Femur (tissue), 1 donor: ENCODE measurements around the gene DIRAS1.
A peak's percentile ranks its signal among the peaks of the same experiment; 100 is the strongest.

Experiments used
- DNase-seq: peaks from one replicate; pipeline ENCODE4 v3.0.0-alpha.2; 2017

Gene DIRAS1, protein sequence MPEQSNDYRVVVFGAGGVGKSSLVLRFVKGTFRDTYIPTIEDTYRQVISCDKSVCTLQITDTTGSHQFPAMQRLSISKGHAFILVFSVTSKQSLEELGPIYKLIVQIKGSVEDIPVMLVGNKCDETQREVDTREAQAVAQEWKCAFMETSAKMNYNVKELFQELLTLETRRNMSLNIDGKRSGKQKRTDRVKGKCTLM

DNA sequence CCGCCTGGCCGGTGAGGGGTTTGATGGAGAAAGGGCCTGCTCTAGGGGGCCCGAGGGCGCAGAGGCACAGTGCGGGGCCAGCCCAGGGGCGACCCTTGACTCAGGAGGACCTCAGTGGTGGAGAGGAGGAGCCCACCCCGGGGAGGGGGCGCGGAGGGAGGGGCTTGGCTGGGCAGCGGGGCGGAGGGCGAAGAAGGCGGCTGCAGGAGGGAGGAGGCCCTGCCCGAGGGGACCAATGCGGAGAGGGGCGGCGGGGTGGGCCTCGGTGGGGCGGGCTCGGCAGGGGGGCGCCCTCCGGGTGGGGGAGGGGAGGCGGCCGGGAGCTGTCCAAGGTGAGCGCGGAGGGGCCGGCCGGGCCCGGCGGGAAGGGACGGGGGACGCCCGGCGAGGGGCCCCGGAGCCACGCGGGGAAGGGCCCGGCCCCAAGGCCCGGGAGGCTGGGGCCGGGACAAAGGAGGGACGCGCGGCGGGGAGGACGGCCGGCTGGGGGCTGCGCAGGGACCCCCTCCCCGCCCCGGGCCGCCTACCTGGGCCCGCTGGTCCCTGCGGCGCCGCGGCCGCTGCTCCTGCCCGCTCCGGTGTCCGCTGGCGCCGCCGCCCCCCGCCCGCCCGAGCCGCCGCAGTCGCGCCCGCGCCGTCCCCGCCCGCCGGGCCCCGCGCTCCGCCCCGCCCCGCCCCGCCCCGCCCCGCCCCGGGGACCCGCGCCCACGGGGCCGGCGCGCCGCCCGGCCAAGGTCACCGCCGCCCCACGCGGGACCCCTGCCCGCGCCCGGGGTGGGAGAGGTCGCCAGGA is at the start of gene DIRAS1:
Gene DIRAS1 (minus strand): TSS at position 596 of the 793 bp plus-strand sequence. CDS start 3,566 bp downstream, outside the sequence.
- DNase-seq, result no peak

DNA sequence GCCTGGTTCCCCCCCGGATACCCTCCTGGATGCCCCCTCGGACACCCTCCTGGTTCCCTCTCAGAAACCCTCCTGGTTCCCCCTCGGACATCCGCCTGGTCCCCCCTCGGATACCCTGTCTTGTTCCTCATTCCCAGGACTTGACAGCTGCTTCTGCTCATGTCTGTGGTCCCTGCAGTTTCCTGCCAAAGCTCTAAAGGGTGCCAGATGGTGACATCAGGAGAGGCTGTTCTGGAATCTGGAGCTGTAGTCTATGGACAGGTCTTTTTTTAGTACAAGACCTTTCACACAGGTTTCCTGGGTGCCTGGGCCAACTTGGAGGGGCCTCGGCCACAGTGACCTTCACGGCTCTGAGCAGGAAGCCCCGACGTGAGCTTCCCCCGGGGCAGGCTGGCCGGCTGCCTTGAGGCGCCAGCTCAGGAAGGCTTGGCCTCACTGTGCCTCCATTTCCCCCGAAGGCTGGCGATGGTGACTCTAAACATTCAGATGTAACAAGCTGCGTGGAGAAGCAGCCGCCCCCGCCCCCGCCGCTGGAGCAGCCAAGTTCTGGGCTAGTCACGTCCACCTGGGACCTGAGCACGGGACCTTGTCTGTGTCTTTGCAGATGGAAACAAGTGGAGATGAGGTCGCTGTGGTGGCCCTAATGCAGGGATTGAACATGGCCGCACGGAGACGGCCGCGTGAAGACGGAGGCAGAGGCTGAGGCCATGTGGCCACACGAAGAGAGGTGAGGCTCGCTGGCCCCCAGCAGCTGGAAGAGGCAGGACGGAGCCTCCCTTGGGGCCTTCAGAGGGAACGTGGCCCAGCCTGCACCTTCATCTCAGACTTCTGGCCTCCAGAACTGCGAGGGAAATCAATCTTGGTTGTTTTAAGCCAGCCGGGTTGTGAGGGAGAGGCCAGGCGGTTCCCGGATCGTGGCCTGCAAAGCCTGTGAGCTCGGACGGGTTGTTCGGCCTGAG is 49.2 kb upstream of the DIRAS1 start:
- peak; percentile 79 for DNase-seq

DNA sequence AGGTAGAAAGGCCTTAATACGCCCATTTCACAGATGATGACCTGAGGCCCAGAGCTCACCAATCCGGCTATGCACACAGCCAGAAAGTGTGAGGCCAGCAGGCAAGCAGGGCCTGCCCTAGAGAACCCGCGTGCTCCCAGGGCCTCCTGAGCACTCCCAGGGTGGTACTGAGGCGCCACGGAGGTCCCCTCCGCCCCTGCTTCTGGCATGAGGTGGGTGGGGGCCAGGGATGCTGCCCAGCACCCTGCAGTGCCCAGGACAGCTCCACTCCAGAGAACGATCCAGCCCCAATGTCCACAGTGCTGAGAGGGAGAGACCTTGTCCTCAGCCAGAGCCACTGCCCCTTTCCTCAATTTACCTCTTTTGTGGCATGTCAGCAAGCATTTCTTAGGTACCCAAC is 48.0 kb upstream of the DIRAS1 start:
- DNase-seq, result no peak

- DNase-seq, result no peak
Measured at GRCh38 chr19:2768365-2769132, 47.4 kb upstream of the DIRAS1 start.

- no peak for DNase-seq
Measured at GRCh38 chr19:2767688-2768087, 46.5 kb upstream of the DIRAS1 start.

DNA sequence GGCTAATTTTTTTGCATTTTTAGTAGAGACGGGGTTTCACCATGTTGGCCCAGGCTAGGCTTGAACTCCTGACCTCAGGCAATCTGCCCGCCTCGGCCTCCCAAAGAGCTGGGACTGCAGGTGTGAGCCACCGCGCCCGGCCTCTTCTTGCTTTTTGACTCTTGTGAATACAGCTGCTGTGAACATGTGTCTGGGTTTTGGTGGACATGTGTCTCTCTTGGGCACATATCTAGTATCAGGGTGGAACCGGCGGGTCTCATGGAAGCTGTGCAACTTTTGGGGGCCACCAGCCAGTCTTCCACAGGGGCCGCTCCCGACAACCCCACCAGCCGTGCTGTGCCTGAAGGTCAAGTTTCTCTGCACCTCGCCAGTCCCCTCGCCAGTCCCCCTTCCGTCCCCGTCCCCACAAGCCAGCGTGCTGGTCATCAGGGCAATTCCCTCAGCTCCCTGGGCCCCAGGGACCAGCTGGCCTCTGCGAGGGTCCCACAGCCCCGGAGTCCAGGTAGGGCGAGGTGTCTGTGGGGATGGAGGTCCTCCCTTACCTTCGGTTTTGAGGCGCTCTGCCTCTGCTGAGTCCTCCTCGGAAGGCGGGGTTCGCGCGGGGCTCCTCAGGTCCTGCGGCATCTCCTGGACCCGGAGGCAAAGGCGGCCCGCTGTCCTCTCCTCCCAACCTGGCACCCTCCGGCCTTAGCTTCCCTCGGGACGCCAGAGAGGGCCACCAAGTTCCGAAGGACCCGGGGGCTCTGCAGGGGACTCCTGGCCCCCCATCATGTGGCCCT is 45.6 kb upstream of the DIRAS1 start:
- no peak for DNase-seq

GRCh38 chr19:2765376-2765775 is 44.2 kb upstream of the DIRAS1 start:
- no peak for DNase-seq

DNA sequence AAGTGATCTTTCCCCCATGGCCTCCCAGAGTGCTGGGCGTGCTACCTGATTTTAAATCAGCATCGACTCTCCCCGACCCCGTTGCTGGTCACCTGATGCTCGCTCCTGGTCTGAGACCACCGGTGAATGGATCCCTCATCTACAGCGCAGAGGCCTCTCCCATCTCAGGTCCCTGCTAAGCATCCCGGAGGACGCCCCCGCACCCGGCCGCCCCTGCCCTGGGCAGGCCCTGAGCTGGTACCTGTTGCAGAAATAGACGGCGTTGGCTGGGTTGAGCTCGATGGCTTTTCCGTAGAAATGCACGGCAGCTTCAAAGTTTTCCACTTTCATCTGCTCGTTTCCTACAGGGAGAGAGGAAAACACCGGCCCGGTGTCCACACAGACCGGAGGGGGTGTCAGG is 43.8 kb upstream of the DIRAS1 start:
- DNase-seq, result no peak

DNA sequence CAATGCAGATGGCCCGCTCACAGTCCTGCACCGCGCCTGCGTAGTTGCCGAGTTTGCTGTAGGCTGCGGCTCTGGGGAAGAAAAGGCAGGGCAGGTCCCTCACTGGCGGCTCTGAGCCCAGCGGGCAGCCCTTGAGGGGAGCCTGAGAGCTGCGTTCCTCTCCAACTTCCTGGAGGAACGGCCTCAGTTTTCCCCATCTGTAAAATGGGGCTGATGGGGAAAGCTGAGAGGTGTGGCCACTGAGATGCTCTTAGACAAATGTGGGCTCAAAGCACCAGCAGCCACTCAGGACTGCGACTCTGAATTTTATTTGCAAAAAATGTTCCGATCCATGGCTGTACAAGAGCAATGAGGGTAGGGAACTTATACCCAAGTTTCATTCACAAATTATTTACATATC is 42.5 kb upstream of the DIRAS1 start:
- no peak for DNase-seq

DNA sequence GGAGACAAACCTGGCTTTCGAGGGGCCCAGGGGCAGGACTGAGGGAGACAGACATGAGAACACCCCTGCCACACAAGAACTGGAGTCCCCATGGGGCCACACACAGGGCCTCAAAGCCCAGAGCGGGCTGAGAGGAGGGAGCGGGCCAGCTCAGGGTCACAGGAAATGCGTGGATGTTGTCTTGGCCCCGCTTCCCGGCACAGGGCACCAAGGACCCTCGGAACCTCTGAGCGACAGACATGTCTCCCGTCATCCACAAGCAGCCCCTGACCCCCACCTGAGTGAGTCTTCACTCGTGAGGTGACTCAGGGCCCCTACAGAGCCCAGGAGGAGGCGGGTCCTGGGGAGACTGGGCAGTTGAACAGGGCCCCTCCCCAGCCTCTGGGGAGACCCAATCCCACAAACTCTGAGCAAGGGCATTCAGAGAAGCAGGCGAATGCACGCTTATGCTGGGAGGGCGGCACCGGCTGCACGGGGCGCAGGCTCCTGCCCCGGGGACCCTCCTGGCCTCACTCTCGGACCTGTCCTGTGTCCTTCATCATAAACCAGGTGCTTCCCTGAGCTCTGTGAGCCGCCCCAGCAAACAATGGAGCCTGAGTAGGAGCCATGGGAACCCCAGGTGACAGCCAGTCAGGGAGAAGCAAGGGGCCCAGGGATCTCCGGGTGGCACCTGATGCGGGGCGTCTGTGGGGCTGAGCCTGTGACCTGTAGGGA is 41.8 kb upstream of the DIRAS1 start:
- no peak for DNase-seq

GRCh38 chr19:2761876-2762782 is 41.0 kb upstream of the DIRAS1 start:
- DNase-seq, result no peak

- no peak for DNase-seq
Measured at GRCh38 chr19:2761309-2761677, 40.1 kb upstream of the DIRAS1 start.

- DNase-seq, result no peak
Measured at GRCh38 chr19:2759965-2760364, 38.8 kb upstream of the DIRAS1 start.

DNA sequence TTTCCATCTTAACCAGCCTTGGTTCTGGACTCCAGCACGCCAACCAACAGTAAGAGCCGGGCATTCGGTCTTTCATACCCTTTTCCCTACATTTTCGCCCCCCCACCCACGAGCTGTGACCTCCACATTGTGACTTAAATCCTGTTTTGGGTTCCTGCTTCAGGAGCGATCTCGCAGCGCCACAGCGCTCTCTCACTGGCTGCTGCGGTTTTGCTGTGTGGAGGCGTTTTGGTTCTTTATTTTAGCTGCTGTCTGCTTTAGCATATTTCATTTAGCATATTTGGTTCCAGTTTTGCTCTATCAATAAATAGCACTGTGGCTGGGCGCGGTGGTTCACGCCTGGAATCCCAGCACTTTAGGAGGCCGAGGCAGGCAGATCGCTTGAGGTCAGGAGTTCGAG is 38.2 kb upstream of the DIRAS1 start:
- no peak for DNase-seq

DNA sequence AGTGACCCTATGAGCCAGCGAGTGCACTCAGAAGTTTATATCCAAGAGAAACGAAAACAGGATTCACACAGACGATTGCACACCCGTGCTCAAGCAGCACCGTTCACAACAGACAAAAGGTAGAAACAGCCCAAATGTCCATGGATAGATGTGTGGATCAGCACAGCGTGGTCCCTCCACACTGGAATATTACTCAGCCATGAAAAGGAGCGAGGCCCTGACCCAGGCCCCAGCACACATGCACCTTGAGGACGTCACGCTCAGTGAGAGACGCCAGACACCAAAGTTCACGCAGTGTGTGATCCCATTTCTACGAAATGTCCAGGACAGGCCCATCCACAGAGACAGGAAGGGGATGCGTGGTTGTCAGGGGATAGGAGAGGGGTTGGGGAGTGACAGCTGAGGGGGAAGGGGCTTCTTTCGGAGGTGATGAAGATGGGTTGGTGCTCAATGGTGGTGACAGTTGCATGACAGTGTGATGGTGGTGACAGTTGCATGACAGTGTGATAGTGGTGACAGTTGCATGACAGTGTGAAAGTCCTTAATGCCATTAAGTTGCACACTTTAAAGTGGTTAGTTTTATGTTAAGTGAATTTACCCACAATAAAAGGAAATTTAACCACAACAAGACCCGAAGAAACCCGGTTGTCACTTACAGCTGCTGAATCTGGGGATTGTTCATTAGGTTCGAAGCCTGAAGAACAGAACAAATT is 37.6 kb upstream of the DIRAS1 start:
- DNase-seq, result no peak

DNA sequence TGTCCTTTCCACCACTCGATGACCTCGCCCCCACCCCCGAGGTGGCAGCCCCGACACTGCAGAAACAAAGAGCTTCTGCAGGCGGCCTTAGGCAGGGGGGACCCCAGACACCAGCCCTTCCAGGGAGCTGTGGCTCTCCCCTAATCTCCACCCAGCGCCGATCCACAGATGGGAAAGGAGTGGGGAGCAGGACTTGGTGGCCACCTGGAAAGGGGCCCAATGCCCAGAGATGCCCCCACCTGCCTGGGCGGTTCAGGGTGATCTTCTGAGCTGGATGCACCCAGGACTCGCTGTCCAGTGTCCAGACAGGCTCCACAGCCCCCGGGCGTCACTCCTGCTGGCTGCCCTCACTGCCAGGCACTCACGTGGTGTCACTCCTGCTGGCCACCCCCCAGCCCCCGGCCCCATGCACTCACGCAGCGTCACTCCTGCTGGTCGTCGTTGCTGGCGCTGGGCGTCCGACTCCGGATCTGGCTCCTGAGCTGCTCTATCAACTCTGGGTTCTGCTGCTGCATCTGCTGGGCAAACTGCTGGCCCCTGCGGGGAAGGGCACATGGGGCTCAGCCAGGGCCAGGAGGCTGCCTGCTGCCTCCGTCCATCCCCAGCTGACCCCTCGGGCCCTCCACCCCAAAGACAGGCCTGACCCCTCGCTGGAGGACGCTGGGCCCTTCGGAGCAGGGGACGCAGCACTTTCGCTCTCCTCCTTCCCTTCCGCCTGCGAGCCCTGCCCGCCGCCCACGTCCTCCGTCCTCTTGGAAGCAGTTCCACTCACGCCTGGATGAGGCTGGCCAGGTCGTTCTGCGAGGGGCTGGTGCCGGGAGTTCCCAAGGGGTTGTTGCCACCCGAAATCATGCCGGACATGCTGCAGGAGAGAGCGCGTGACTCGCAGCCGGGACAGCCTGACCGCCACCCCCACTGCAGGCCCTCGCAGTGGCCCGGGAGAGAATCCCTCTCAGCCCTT is 36.0 kb upstream of the DIRAS1 start:
- no peak for DNase-seq

DNA sequence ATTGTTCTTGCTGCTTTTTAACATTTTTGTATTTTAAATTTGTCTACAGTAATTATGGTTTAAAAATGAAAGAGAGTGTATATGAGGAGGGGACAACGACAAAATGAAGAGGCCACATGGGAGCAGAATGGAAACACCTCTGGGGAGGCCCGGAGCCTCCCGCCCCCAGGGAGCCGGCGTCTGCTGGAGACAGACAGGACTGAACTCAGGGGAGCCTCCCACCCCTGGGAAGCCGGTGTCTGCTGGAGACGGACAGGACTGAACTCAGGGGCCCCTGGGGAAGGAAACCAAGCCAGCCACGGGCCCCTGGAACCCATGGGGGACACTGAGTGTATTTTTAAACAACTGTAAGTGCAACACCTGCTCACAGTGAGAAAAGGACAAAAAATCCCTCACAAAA is 35.3 kb upstream of the DIRAS1 start:
- DNase-seq, result no peak

- DNase-seq, result no peak
Measured at GRCh38 chr19:2755811-2756210, 34.6 kb upstream of the DIRAS1 start.

GRCh38 chr19:2755448-2755705 is 34.2 kb upstream of the DIRAS1 start:
- DNase-seq, result no peak
